SU-DHL-6 (cell line): Measurements from ENCODE around the gene APOL4.

Source experiments
- H2AFZ ChIP-seq: fragments of 200-600 bp; sonication (generic); 2 replicates; pipeline ENCODE4 v1.6.1; 2014; ENCODE audit warnings: low read depth, mild to moderate bottlenecking, moderate library complexity, mixed read lengths, antibody characterized with exemption, low read length; ENCODE audit not compliant: severe bottlenecking
- H3F3A ChIP-seq: fragments of 200-600 bp; shearing (Covaris generic); 2 replicates; pipeline ENCODE4 v1.6.0; 2016; ENCODE audit warnings: antibody characterized with exemption, mild to moderate bottlenecking; ENCODE audit not compliant: insufficient read depth
- H3K27ac ChIP-seq: fragments of 200-600 bp; sonication (generic); 2 replicates; pipeline ENCODE4 v1.5.1; 2016; ENCODE audit warnings: low read depth, mild to moderate bottlenecking, low read length, moderate library complexity, mixed read lengths
- H3K27me3 ChIP-seq: fragments of 200-600 bp; sonication (generic), shearing (Covaris generic); 2 replicates; pipeline ENCODE4 v1.6.0; 2014; ENCODE audit warnings: mild to moderate bottlenecking, low read length
- H3K36me3 ChIP-seq: fragments of 200-600 bp; sonication (generic); 2 replicates; pipeline ENCODE4 v1.6.1; 2014; ENCODE audit warnings: mild to moderate bottlenecking, low read length, mixed read lengths
- H3K4me2 ChIP-seq: fragments of 300-600, 200-600 bp; shearing (Covaris generic), sonication (generic); 2 replicates; pipeline ENCODE4 v1.6.0; 2014; ENCODE audit warnings: low read length, low read depth, mild to moderate bottlenecking; ENCODE audit not compliant: poor library complexity, severe bottlenecking
- H3K4me3 ChIP-seq: fragments of 200-600 bp; sonication (generic); 2 replicates; pipeline ENCODE4 v1.5.1; 2014; ENCODE audit warnings: antibody characterized with exemption, low read length, mild to moderate bottlenecking, mixed read lengths; ENCODE audit not compliant: insufficient read depth, poor library complexity, severe bottlenecking
- H3K79me2 ChIP-seq: fragments of 200-600 bp; sonication (generic); 2 replicates; pipeline ENCODE4 v1.6.1; 2014; ENCODE audit warnings: mild to moderate bottlenecking, low read length, moderate library complexity; ENCODE audit not compliant: insufficient read depth
- H3K9ac ChIP-seq: fragments of 200-600 bp; sonication (generic); 2 replicates; pipeline ENCODE4 v1.7.0; 2014; ENCODE audit warnings: mild to moderate bottlenecking, low read length
- H3K9me2 ChIP-seq: fragments of 200-600 bp; sonication (generic); replicated peaks from 2 replicates; pipeline ENCODE4 v1.6.1; 2014; ENCODE audit warnings: low read length; ENCODE audit not compliant: insufficient read depth
- H3K9me3 ChIP-seq: fragments of 200-600 bp; sonication (generic); 2 replicates; pipeline ENCODE4 v1.6.1; 2014; ENCODE audit warnings: low read length, mixed read lengths; ENCODE audit not compliant: insufficient read depth
- H4K20me1 ChIP-seq: fragments of 200-600 bp; sonication (generic); 2 replicates; pipeline ENCODE4 v1.6.1; 2014; ENCODE audit warnings: low read depth, mild to moderate bottlenecking, antibody characterized with exemption, low read length, moderate library complexity, mixed read lengths
- CTCF ChIP-seq: fragments of 200-600 bp; sonication (generic); IDR thresholded peaks from one replicate; pipeline ENCODE4 v1.5.1; 2017; ENCODE audit warnings: antibody characterized with exemption, mild to moderate bottlenecking, low read length, moderate library complexity; ENCODE audit not compliant: insufficient read depth, poor library complexity, severe bottlenecking
- EZH2phosphoT487 ChIP-seq: fragments of 200-600 bp; sonication (generic), shearing (Covaris generic); conservative IDR thresholded peaks from 2 replicates; pipeline ENCODE4 v1.6.1; 2018; ENCODE audit warnings: mild to moderate bottlenecking, antibody characterized with exemption, low read length, moderate library complexity, mixed read lengths

Gene APOL4

GRCh38 chr22:36184433-36185025 is 17.1 kb downstream of the APOL4 start:
- H3F3A ChIP-seq = no peaks in the 10 kb centered on the region
- H3K9me2 ChIP-seq = no peaks in the 10 kb centered on the region
- H3K36me3 ChIP-seq = no peaks in the 10 kb centered on the region
- no peaks in the 10 kb centered on the region for H4K20me1 ChIP-seq
- H3K4me3 ChIP-seq = no peak overlapping the region
- TF ChIP-seq CTCF = no peak
- no peak for TF ChIP-seq EZH2phosphoT487
- H3K27ac ChIP-seq = no peak overlapping the region
- no peaks in the 10 kb centered on the region for H3K27me3 ChIP-seq
- H3K9ac ChIP-seq = no peak overlapping the region
- H2AFZ ChIP-seq = no peak overlapping the region
- H3K79me2 ChIP-seq = no peaks in the 10 kb centered on the region
- H3K9me3 ChIP-seq = no peaks in the 10 kb centered on the region
- H3K4me2 ChIP-seq = no peak overlapping the region

DNA sequence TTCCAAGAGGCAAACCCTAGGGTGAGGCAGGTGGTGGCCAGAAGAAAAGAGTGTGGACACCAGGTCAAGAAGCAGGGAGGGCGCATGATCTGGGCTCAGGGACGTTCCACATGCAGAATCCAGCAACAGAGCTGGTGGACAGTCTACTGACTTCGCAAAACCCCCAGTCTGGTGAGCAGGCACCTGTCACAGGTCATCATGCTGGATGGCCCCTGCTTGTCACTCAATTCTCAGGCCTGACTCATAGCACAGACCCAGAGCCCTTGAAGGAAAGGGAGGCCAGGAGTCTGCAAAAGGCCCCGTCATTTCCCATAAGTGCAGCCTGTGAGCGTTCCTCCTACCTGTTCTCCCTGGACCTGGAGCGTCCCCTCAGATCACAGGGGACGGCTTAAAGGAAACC is 18.2 kb downstream of the APOL4 start:
- no peaks in the 10 kb centered on the region for H3K36me3 ChIP-seq
- TF ChIP-seq EZH2phosphoT487 (no peak), CTCF (no peak)
- no peaks in the 10 kb centered on the region for H3K9me3 ChIP-seq
- H3K79me2 ChIP-seq = no peaks in the 10 kb centered on the region
- H4K20me1 ChIP-seq = no peaks in the 10 kb centered on the region
- no peak overlapping the region for H3K9ac ChIP-seq
- H3K9me2 ChIP-seq = no peaks in the 10 kb centered on the region
- H2AFZ ChIP-seq = no peak overlapping the region
- H3K4me3 ChIP-seq = no peak overlapping the region
- no peaks in the 10 kb centered on the region for H3F3A ChIP-seq
- H3K4me2 ChIP-seq = no peak overlapping the region
- H3K27ac ChIP-seq = no peak overlapping the region
- H3K27me3 ChIP-seq = no peaks in the 10 kb centered on the region

GRCh38 chr22:36182857-36183256 is 18.8 kb downstream of the APOL4 start:
- H4K20me1 ChIP-seq = no peaks in the 10 kb centered on the region
- TF ChIP-seq EZH2phosphoT487 (no peak), CTCF (no peak)
- H3K9me2 ChIP-seq = no peaks in the 10 kb centered on the region
- no peak overlapping the region for H3K4me2 ChIP-seq
- no peak overlapping the region for H2AFZ ChIP-seq
- H3K27ac ChIP-seq = no peak overlapping the region
- H3K9ac ChIP-seq = no peak overlapping the region
- no peak overlapping the region for H3K4me3 ChIP-seq
- no peaks in the 10 kb centered on the region for H3K79me2 ChIP-seq
- H3K9me3 ChIP-seq = no peaks in the 10 kb centered on the region
- no peaks in the 10 kb centered on the region for H3K27me3 ChIP-seq
- H3K36me3 ChIP-seq = no peaks in the 10 kb centered on the region
- H3F3A ChIP-seq = no peaks in the 10 kb centered on the region
